Fibroblast of pulmonary artery (primary cell): Measurements from ENCODE around the gene RHCE.
A peak's percentile ranks its signal among the peaks of the same experiment; 100 is the strongest.

Source experiments
- DNase-seq: peaks from one replicate; pipeline ENCODE4 v3.0.0-alpha.2; 2010; ENCODE audit warnings: low read depth
- H3K4me3 ChIP-seq: replicated peaks from 2 replicates; pipeline ENCODE4 v1.5.1; 2011; ENCODE audit warnings: low read depth, mild to moderate bottlenecking, control low read depth, low read length, moderate library complexity
- CTCF ChIP-seq: IDR thresholded peaks from 2 replicates; pipeline ENCODE4 v1.5.1; 2011; ENCODE audit warnings: mild to moderate bottlenecking, control low read depth, low read length, inconsistent platforms; ENCODE audit errors: missing control alignments

Gene RHCE

GRCh38 chr1:25433389-25434186, 13.0 kb upstream of the RHCE start:
- no peak overlapping the region for H3K4me3 ChIP-seq
- TF ChIP-seq CTCF, result no peak
- DNase-seq, result no peak

GRCh38 chr1:25432749-25433388, 12.2 kb upstream of the RHCE start:
- peak overlapping the region; percentile 73 for H3K4me3 ChIP-seq
- DNase-seq, result no peak
- TF ChIP-seq CTCF, result no peak

- peak overlapping the region; percentile 73 for H3K4me3 ChIP-seq
- no peak for TF ChIP-seq CTCF
- no peak for DNase-seq
Measured at GRCh38 chr1:25431955-25432719, 11.5 kb upstream of the RHCE start.

- DNase-seq, result no peak
- H3K4me3 ChIP-seq, result peak overlapping the region; percentile 73
- no peak for TF ChIP-seq CTCF
Measured at GRCh38 chr1:25430967-25431881, 10.6 kb upstream of the RHCE start.

- peak; percentile 96 for DNase-seq
- no peak for TF ChIP-seq CTCF
- peak within 1 kb of the TSS; percentile 73 for H3K4me3 ChIP-seq
Measured at GRCh38 chr1:25430073-25430966, 9.7 kb upstream of the RHCE start, which contains the start of gene MACO1. MACO1 (plus strand) TSS chr1:25430897; CDS start chr1:25431099, 202 bp downstream.
